ENCODE measurements around the gene ZFYVE28.

- TF ChIP-seq SIN3A (IDR thresholded peaks at IDR 0.05; ENCODE audit: borderline replicate concordance, insufficient read depth, low read length) = no peak
- no peak for TF ChIP-seq POLR2AphosphoS5 (IDR thresholded peaks at IDR 0.05; ENCODE audit: low read depth, low read length)
- TF ChIP-seq TAF1 (IDR thresholded peaks at IDR 0.05; ENCODE audit: borderline replicate concordance, insufficient read depth, low read length) = no peak
These were observed 119.9 kb downstream of the ZFYVE28 start for GRCh38 chr4:2298532-2298991.
